ELR (cell line): ENCODE data around the gene PCGF3.
A peak's percentile ranks its signal among the peaks of the same experiment; 100 is the strongest.
"Not testable (repeated sequence)": the region's sequence is repeated elsewhere in the genome, so short reads cannot be mapped to it uniquely, and the experiment has no call there.

Experiments used
- DNase-seq: peaks from one replicate; pipeline ENCODE4 v3.0.0-alpha.2; 2015; ENCODE audit warnings: low read depth

PCGF3 gene

GRCh38 chr4:683247-683897 is 22.3 kb upstream of the PCGF3 start:
- no peak for DNase-seq

- DNase-seq: peak; percentile 69
Observed at GRCh38 chr4:683982-684622, 21.5 kb upstream of the PCGF3 start.

GRCh38 chr4:684623-685327 is 20.9 kb upstream of the PCGF3 start:
- no peak for DNase-seq

- DNase-seq: no peak
Observed at GRCh38 chr4:685679-686412, 19.8 kb upstream of the PCGF3 start.

GRCh38 chr4:686413-687040 is 19.1 kb upstream of the PCGF3 start:
- DNase-seq: no peak

- DNase-seq: peak; percentile 95
Observed at GRCh38 chr4:687048-687970, 18.3 kb upstream of the PCGF3 start.

GRCh38 chr4:687971-688853 is 17.4 kb upstream of the PCGF3 start:
- DNase-seq: no peak

GRCh38 chr4:688854-689681 is 16.6 kb upstream of the PCGF3 start, which contains the start of gene SLC49A3:
SLC49A3 (minus strand) TSS chr4:689151; CDS start chr4:689127, 24 bp downstream.
- DNase-seq: no peak

- DNase-seq: no peak
Observed at GRCh38 chr4:689723-690122, 15.9 kb upstream of the PCGF3 start.

- no peak for DNase-seq
Observed at GRCh38 chr4:692771-693554, 12.7 kb upstream of the PCGF3 start.

GRCh38 chr4:694341-694940 is 11.2 kb upstream of the PCGF3 start:
- DNase-seq: not testable (repeated sequence)

- no peak for DNase-seq
Observed at GRCh38 chr4:699816-700580, 5.6 kb upstream of the PCGF3 start.

- no peak for DNase-seq
Observed at GRCh38 chr4:700587-701264, 4.9 kb upstream of the PCGF3 start.

- no peak for DNase-seq
Observed at GRCh38 chr4:702618-703048, 3.0 kb upstream of the PCGF3 start.

GRCh38 chr4:703336-704197 is 2.1 kb upstream of the PCGF3 start:
- DNase-seq: no peak
